ENCODE measurements around the gene PSMB5.

Gene PSMB5

DNA sequence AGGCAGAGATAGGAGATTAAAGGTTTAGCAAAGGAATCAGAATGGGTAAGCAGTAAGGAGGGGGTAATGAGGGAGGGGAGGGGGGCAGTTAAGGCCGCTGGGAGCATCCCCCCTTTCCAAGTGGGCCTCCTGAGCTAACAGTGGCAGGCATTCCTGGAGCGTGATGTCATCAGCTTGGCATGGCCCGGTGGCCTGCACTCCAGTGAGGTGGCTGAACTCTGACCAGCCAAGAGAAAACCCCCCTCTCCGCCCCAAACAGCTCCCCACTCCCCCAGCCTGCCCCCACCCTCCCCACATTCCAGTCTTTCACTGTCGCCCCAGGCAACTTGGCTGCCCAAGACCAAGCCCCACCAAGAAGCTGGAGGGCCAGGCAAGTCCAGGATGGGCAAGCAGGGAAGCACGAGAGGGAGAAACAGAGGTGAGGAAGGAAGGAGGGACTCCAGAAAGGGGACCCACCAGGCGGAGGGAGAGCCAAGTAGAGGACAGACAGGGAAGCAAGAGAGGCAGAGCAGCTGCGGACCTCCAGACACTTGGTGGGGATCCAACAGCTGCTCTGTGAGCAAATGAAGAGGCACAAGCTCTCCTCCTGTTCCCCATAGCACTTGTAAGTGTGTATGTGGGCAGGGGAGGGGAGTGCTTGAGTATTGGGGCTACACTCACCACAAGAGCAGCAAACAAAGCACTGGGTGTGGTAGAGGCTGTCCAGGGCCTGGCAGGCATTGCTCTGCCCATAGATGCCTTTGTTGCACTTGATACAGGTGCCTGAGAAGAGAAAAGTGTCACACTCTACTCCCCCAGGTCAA is 56.8 kb downstream of the PSMB5 start:
- H3K18ac ChIP-seq (ENCODE audit: low read length): peak overlapping the region; percentile 95
- peak overlapping the region; percentile 95 for H3K27ac ChIP-seq (replicated peaks; ENCODE audit: low read length)
- H3K79me1 ChIP-seq (ENCODE audit: low read depth, low read length): peaks cover 22% of the 10 kb centered on the region
- peak overlapping the region; percentile 79 for H2AK5ac ChIP-seq (ENCODE audit: low read depth, low read length)
- H2BK5ac ChIP-seq (ENCODE audit: low read length): peak overlapping the region; percentile 89
- peak overlapping the region; percentile 46 for H3K23ac ChIP-seq (ENCODE audit: low read depth, low read length, poor library complexity)
- no peak overlapping the region for H2BK12ac ChIP-seq (ENCODE audit: low read length)
- peak overlapping the region; percentile 51 for H3K4me2 ChIP-seq (ENCODE audit: insufficient read depth, low read length, poor library complexity, severe bottlenecking)
- H4K91ac ChIP-seq (ENCODE audit: low read depth, low read length, poor library complexity): peak overlapping the region; percentile 77
- H2AFZ ChIP-seq (ENCODE audit: low read length): no peak overlapping the region
- peak overlapping the region; percentile 66 for H3K4ac ChIP-seq (ENCODE audit: low read length)
- peak overlapping the region; percentile 60 for H3K14ac ChIP-seq (ENCODE audit: low read length)
- H2BK15ac ChIP-seq (ENCODE audit: low read length): no peak overlapping the region
- H3K4me3 ChIP-seq (ENCODE audit: low read length in 2 of 2): peak overlapping the region; percentile 18 to 27
- no peaks in the 10 kb centered on the region for H3K27me3 ChIP-seq (ENCODE audit: control insufficient read depth in 3 of 3, insufficient read depth in 3 of 3, low read depth in 1 of 3, low read length in 3 of 3)
- H3K9ac ChIP-seq (ENCODE audit: low read depth, low read length, poor library complexity): peak overlapping the region; percentile 68
- peak; percentile 93 for DNase-seq (ENCODE audit: low spot score)
- no CpG with 5 or more reads among the region's 8 CpGs for WGBS, 2 donors (ENCODE audit: extremely low coverage in 2 of 2, insufficient read length in 2 of 2, insufficient replicate concordance in 1 of 2)
- H3K4me1 ChIP-seq (ENCODE audit: control insufficient read depth in 2 of 2, insufficient read depth in 1 of 2, low read depth in 1 of 2, low read length in 2 of 2): peaks cover 37% of the 10 kb centered on the region in 2 donors
- peaks cover 35 to 71% of the 10 kb centered on the region in 2 donors for H3K36me3 ChIP-seq (replicated peaks in 1 of 2; ENCODE audit: control insufficient read depth in 2 of 2, insufficient read depth in 2 of 2, low read length in 2 of 2)
- no peak overlapping the region for H4K8ac ChIP-seq (ENCODE audit: low read depth, low read length)
- H2BK120ac ChIP-seq (ENCODE audit: low read depth, low read length): no peak overlapping the region
- H3K9me3 ChIP-seq (replicated peaks in 1 of 2; ENCODE audit: control insufficient read depth in 2 of 2, insufficient read depth in 1 of 2, low read depth in 1 of 2, low read length in 2 of 2): no peaks in the 10 kb centered on the region

DNA sequence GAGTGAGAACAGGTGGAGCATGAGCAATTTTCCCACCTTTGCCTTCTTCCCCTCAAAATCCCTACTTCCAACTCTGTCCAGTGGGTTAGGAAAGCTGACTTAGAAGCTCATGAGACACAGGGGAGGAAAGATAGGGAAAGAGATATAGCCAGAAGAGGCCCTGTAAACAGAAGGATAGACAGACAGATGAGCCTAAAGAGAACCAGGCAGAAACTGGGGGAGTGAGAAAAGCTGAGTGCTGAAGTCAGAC is 57.3 kb downstream of the PSMB5 start:
- Histone ChIP-seq H2BK120ac (ENCODE audit: low read depth, low read length) (no peak overlapping the region), H3K27me3 (ENCODE audit: control insufficient read depth in 3 of 3, insufficient read depth in 3 of 3, low read depth in 1 of 3, low read length in 3 of 3) (no peaks in the 10 kb centered on the region), H3K9ac (ENCODE audit: low read depth, low read length, poor library complexity) (no peak overlapping the region), H2BK15ac (ENCODE audit: low read length) (no peak overlapping the region), H2AK5ac (ENCODE audit: low read depth, low read length) (no peak overlapping the region), H3K14ac (ENCODE audit: low read length) (no peak overlapping the region), H3K18ac (ENCODE audit: low read length) (no peak overlapping the region), H2BK12ac (ENCODE audit: low read length) (no peak overlapping the region), H4K8ac (ENCODE audit: low read depth, low read length) (no peak overlapping the region), H2BK5ac (ENCODE audit: low read length) (no peak overlapping the region), H3K4me1 (ENCODE audit: control insufficient read depth in 2 of 2, insufficient read depth in 1 of 2, low read depth in 1 of 2, low read length in 2 of 2) (peaks cover 37% of the 10 kb centered on the region in 2 donors), H4K91ac (ENCODE audit: low read depth, low read length, poor library complexity) (no peak overlapping the region), H3K4ac (ENCODE audit: low read length) (no peak overlapping the region), H3K9me3 (replicated peaks in 1 of 2; ENCODE audit: control insufficient read depth in 2 of 2, insufficient read depth in 1 of 2, low read depth in 1 of 2, low read length in 2 of 2) (no peaks in the 10 kb centered on the region), H3K4me3 (ENCODE audit: low read length in 2 of 2) (no peak overlapping the region), H2AFZ (ENCODE audit: low read length) (no peak overlapping the region), H3K79me1 (ENCODE audit: low read depth, low read length) (peaks cover 22% of the 10 kb centered on the region), H3K23ac (ENCODE audit: low read depth, low read length, poor library complexity) (no peak overlapping the region), H3K27ac (replicated peaks; ENCODE audit: low read length) (peak overlapping the region; percentile 80), H3K36me3 (replicated peaks in 1 of 2; ENCODE audit: control insufficient read depth in 2 of 2, insufficient read depth in 2 of 2, low read length in 2 of 2) (peaks cover 41 to 76% of the 10 kb centered on the region in 2 donors), H3K4me2 (ENCODE audit: insufficient read depth, low read length, poor library complexity, severe bottlenecking) (peak overlapping the region; percentile 44)
- DNase-seq (ENCODE audit: low spot score): no peak

DNA sequence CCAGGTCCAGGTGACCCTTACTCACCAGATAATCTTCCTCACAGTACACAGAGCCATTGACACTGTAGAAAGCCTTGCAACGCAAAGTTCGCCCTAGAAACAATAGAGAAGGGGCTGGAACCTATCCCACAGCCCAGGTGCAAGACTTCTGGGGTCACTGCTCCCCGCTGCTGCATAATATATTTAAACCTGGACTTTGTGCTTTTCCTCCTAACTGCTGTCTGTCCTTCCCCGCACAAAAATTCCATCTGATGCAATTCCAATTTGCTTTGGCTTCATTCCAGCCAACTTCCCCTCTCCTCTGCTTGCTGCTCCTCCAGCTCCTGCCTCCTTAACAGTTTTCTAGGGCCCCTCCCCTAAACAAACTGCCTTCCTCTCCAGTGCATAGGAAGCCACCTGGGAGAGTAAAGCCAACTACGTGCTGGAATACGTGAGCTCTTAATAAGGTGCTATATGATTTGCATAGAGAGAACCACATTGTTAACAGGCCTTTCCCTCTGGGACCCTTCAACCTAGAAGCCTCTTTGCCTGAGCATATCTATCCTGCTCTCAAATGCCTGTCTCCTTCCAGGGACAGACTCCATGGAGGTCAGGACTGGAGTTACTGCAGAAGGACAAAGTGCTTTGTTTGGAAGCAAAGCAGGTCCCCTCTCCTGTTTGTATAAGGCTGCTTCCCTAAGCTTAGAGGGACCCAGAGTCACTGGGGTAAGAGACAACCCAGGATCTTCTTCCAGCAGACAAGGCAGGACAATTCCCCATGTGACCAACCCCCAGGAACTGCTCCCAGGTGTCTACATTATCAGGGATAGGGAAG is 57.9 kb downstream of the PSMB5 start:
- no peaks in the 10 kb centered on the region for H3K27me3 ChIP-seq (ENCODE audit: control insufficient read depth in 3 of 3, insufficient read depth in 3 of 3, low read depth in 1 of 3, low read length in 3 of 3)
- H3K4me3 ChIP-seq (ENCODE audit: low read length in 2 of 2): no peak overlapping the region
- peaks cover 37% of the 10 kb centered on the region in 2 donors for H3K4me1 ChIP-seq (ENCODE audit: control insufficient read depth in 2 of 2, insufficient read depth in 1 of 2, low read depth in 1 of 2, low read length in 2 of 2)
- H2BK120ac ChIP-seq (ENCODE audit: low read depth, low read length): no peak overlapping the region
- no peak overlapping the region for H3K23ac ChIP-seq (ENCODE audit: low read depth, low read length, poor library complexity)
- WGBS, 2 donors (ENCODE audit: extremely low coverage in 2 of 2, insufficient read length in 2 of 2, insufficient replicate concordance in 1 of 2): no CpG with 5 or more reads among the region's 6 CpGs
- no peak overlapping the region for H3K14ac ChIP-seq (ENCODE audit: low read length)
- no peak overlapping the region for H2BK15ac ChIP-seq (ENCODE audit: low read length)
- no peak overlapping the region for H2AFZ ChIP-seq (ENCODE audit: low read length)
- H4K8ac ChIP-seq (ENCODE audit: low read depth, low read length): no peak overlapping the region
- no peak overlapping the region for H2BK12ac ChIP-seq (ENCODE audit: low read length)
- H3K18ac ChIP-seq (ENCODE audit: low read length): peak overlapping the region; percentile 22
- H3K27ac ChIP-seq (replicated peaks; ENCODE audit: low read length): peak overlapping the region; percentile 80
- H3K4ac ChIP-seq (ENCODE audit: low read length): no peak overlapping the region
- H3K9me3 ChIP-seq (replicated peaks in 1 of 2; ENCODE audit: control insufficient read depth in 2 of 2, insufficient read depth in 1 of 2, low read depth in 1 of 2, low read length in 2 of 2): no peaks in the 10 kb centered on the region
- no peak for DNase-seq (ENCODE audit: low spot score)
- H2AK5ac ChIP-seq (ENCODE audit: low read depth, low read length): no peak overlapping the region
- peaks cover 45 to 82% of the 10 kb centered on the region in 2 donors for H3K36me3 ChIP-seq (replicated peaks in 1 of 2; ENCODE audit: control insufficient read depth in 2 of 2, insufficient read depth in 2 of 2, low read length in 2 of 2)
- H3K4me2 ChIP-seq (ENCODE audit: insufficient read depth, low read length, poor library complexity, severe bottlenecking): peak overlapping the region; percentile 44
- no peak overlapping the region for H4K91ac ChIP-seq (ENCODE audit: low read depth, low read length, poor library complexity)
- no peak overlapping the region for H3K9ac ChIP-seq (ENCODE audit: low read depth, low read length, poor library complexity)
- peaks cover 20% of the 10 kb centered on the region for H3K79me1 ChIP-seq (ENCODE audit: low read depth, low read length)
- H2BK5ac ChIP-seq (ENCODE audit: low read length): no peak overlapping the region
